NOMO-1 (cell line): ENCODE results near the gene FOSL1.
A peak's percentile ranks its signal among the peaks of the same experiment; 100 is the strongest.
"Not testable (repeated sequence)": the region's sequence is repeated elsewhere in the genome, so short reads cannot be mapped to it uniquely, and the experiment has no call there.

Experiments
- DNase-seq, 2 experiments: peaks; one replicate each; lab custom pipeline; 2025; ENCODE audit not compliant: unreplicated experiment in 2 of 2; lab: John Stamatoyannopoulos, UW

Gene FOSL1

GRCh38 chr11:65897020-65897471 is 3.1 kb downstream of the FOSL1 start:
- no peak for DNase-seq

- no peak for DNase-seq
These were observed 3.9 kb downstream of the FOSL1 start for GRCh38 chr11:65896034-65896999.

GRCh38 chr11:65895482-65895981 is 4.7 kb downstream of the FOSL1 start:
- no peak for DNase-seq

- DNase-seq: peak in 1 of 2 experiments; percentile 38
These were observed 6.1 kb downstream of the FOSL1 start for GRCh38 chr11:65894034-65894591.

GRCh38 chr11:65892661-65893317 is 7.4 kb downstream of the FOSL1 start:
- DNase-seq: no peak

- DNase-seq: not testable (repeated sequence)
These were observed 8.0 kb downstream of the FOSL1 start for GRCh38 chr11:65892137-65892540.

- no peak for DNase-seq
These were observed 8.7 kb downstream of the FOSL1 start for GRCh38 chr11:65891219-65892136.

- peak; percentile 89 to 93 for DNase-seq
These were observed 9.6 kb downstream of the FOSL1 start, which contains the start of gene CCDC85B for GRCh38 chr11:65890324-65891218. Gene CCDC85B (plus strand): TSS chr11:65890673. CDS start chr11:65890784, 111 bp downstream.

GRCh38 chr11:65888163-65888814 is 11.9 kb downstream of the FOSL1 start, which contains the start of gene FIBP:
Gene FIBP (minus strand): TSS chr11:65888471. CDS start chr11:65888418, 53 bp downstream.
- peak; percentile 93 to 96 for DNase-seq

GRCh38 chr11:65887723-65888162 is 12.4 kb downstream of the FOSL1 start:
- no peak for DNase-seq

- no peak for DNase-seq
These were observed 13.1 kb downstream of the FOSL1 start for GRCh38 chr11:65886826-65887722.

GRCh38 chr11:65885808-65886536 is 14.2 kb downstream of the FOSL1 start:
- no peak for DNase-seq

GRCh38 chr11:65885231-65885630 is 15.0 kb downstream of the FOSL1 start:
- DNase-seq: no peak

GRCh38 chr11:65884716-65885092 is 15.5 kb downstream of the FOSL1 start:
- peak; percentile 57 to 75 for DNase-seq

GRCh38 chr11:65883786-65884715 is 16.1 kb downstream of the FOSL1 start:
- DNase-seq: no peak
